GM19463 (cell line): Measurements from ENCODE around the gene IL36G.
"Not testable (repeated sequence)": the region's sequence is repeated elsewhere in the genome, so short reads cannot be mapped to it uniquely, and the experiment has no call there.

ENCODE experiments used
- ATAC-seq: cut with Tn5 transposase; IDR thresholded peaks from one replicate; pipeline ENCODE4 v1.9.1; 2021; ENCODE audit warnings: mild to moderate bottlenecking, moderate library complexity; ENCODE audit not compliant: unreplicated experiment

IL36G gene

DNA sequence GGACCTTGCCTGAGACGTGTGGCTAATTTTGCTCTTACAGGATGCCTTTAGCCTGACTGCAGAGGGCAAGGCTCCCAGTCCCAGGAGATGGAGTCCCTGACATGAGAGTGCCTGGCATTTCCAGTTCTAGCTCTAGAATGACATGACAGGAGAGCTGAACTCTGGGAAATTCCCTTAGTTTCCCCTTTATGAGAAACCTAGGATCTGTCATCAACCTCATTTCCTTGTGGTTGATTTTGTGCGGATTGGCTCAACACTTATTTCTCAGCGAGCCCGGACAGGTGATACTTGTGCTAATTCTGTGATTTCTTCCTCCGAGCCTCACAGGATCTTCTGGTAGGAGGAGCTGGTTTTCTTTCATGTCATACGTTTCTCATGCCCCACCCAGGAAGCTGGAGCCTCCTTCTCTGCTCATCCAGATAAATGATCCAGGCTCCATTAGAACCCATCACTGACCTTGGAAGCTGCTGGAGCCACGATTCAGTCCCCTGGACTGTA, at the start of gene IL36G:
IL36G (plus strand) TSS at position 448 of the 498 bp plus-strand sequence. CDS start 633 bp downstream, outside the sequence.
- ATAC-seq = no peak

DNA sequence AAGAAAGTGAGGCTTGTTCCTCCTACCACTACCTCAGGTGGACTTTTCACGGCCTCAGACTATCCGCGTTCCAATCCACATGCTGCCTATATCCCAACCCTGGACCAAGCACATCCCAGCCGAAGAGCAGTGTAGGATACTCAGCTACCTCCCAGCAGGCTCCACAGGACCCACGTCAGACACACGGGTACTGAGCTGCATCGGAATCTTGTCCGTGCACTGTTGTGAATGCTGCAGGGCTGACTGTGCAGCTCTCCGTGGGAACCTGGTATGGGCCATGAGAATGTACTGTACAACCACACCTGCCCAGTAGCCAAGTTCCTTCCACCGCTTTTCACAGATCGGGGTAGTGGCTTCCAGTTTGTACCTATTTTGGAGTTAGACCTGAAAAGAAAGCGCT, 44.5 kb upstream of the IL36G start:
- ATAC-seq = no peak

DNA sequence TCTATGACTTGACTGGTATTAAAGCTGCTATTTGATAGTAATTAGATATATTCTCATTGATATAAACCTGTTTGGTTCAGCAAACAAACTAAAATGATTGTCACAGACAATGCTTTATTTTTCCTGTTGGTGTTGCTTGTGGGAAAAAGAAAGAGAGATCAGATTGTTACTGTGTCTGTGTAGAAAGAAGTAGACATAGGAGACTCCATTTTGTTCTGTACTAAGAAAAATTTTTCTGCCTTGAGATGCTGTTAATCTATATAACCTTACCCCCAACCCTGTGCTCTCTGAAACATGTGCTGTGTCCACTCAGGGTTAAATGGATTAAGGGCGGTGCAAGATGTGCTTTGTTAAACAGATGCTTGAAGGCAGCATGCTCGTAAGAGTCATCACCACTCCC, 43.7 kb upstream of the IL36G start:
- ATAC-seq = not testable (repeated sequence)

DNA sequence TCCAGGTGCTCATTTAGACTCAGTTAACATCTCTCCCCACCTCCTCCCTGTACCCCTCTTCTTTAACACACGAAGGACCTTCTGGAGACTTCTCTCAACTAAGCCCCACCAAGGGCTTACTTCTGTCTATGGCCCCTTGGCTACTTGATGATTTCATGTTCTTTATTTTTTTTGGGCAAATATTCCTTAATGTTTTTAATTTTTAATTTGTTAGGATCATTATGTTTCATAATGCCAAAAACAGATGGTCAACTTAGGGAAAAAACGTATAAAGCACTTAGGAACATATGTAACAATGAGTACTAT, 40.9 kb upstream of the IL36G start:
- ATAC-seq = no peak

DNA sequence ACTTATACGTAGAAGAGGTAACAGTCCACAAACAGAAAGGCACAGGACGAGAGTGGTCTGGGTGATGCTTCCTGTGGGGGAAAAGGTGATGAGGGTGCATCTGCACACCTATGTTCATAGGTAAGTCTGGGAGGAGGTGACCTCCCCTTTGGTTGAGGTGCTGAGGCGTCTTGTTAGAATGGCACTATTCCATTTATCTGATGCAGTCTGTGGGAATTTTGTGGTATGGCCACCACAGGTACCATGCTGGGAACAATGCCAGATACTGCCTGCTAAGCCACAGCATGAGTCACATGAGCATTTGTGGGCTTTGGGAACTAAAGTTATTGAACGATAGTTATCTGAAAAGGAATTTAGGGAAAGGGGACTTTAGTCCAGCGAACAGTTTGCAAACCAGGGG, 38.9 kb upstream of the IL36G start:
- ATAC-seq = no peak

DNA sequence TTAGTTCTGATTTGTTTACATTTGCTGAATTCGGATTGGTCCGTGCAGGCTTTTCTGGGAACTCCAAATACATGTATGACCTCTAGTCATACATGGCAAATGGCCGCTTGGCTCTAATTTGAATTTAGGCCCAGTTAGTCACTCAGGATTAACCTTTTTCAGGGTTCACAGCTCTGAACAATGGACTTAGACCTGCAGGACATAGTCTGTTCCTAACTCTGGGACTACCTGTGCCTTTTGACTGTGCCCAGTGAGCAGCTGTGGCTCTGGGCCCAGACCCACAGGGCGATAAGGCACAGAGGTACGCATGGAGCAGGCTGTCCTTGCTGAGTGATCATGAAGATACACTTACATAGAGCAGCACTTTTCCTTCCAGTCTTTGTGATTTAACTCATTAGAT, 38.4 kb upstream of the IL36G start:
- no peak for ATAC-seq

DNA sequence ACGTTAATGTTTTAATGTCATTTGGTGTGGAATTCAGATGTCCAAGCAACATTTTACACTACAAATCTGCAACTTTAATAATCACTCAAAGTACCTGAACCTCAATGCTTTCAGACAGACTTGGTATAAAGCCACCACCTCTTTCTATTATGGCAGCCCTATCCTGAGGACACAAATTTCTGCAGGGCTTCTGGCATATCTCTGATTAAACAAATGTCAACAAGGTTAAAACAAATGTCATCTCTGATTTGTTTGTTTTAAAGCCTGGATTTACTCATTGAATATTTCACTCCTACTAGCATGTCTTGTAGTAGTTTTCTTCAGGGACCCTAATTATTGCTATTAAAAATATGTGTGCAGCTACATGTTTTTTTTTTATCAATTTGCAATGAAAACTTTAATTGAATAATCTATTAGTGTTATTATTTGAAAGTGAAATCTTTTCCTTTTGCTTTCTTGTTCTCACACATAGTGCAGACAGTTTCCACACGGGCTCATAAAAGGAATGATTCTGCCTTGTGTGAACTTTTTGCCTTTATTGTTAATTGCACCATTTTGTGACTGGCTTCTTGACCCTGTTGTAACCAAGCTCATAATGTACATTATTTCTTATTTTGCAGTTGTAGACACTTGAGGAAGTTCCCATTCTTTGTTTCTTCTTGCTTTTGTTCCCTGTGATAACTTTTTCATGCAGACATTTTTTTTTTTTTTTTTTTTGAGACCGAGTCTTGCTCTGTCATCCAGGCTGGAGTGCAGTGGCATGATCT, 36.8 kb upstream of the IL36G start:
- no peak for ATAC-seq

DNA sequence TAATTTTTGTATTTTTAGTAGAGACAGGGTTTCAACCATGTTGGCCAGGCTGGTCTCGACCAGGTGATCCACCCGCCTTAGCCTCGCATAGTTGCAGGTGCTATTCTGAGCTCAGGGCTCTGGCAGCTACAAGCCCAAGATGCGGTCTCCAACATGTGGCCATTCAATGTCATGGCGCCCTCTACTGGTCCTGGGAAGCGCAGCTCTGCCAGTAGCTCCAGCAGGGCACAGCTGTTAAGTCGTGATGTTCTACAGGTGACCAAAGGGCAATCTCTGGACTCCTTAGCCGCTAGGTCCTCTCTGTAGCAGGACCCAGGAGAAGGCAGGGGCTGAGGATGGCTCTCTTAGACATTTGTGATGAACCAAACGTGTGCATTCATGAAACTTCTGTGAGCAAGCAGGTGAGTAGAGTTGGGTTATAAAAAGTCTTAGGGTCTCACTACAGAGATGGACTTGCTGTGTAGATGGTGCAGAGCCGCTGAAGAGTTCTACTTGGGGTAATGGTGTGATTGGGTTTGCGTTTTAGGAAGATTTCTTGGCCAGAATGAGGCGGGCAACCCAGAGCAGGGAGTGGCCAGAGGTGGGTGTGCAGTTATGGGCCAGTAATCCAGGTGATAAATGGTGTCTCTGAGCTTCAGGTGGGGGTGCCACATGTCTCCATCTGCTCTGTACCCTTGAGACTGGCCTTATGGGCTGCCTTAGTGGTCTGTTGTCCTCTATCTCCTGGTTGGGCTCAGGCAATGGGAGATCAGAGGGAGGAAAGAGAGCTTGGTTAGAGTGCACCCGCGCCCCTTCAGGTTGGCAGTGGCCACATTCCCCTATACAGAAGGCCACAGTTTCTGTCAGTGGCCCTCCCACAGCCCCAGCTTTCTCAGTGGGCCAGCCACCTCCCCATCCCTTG, 35.8 kb upstream of the IL36G start:
- peak; percentile 76 for ATAC-seq

DNA sequence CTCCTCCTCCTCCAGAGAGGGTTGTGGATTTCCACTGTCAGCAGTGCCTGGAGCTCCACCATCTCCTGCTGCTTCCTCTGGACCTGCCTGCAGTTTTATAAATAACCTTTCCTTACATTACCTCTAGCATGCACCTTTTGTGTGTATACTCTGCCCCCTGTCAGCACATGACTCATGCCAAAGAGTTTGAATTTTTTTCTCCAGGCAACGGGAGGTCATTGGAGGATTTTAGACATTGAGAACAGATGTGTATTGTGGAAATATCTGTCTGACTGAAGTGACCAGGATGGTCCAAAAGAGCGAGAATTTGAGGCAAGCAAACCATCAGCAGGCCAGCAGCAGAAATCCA, 35.2 kb upstream of the IL36G start:
- no peak for ATAC-seq

DNA sequence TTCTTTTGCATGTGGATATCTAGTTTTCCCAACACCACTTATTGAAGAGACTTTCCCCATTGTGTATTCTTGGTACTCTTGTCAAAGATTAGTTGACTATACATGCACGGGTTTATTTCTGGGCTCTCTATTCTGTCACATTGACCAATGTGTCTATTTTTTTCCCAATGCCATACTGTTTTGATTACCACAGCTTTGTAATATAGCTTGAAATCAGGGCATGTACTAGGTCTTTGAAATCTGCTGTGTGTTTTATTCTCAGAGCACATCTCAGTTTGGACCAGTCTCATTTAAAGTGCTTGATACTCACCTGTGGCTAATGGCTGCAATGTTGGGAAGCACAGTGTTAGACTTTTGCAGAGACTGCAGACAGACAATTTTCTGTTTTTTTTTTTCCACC, 32.8 kb upstream of the IL36G start:
- ATAC-seq = no peak

DNA sequence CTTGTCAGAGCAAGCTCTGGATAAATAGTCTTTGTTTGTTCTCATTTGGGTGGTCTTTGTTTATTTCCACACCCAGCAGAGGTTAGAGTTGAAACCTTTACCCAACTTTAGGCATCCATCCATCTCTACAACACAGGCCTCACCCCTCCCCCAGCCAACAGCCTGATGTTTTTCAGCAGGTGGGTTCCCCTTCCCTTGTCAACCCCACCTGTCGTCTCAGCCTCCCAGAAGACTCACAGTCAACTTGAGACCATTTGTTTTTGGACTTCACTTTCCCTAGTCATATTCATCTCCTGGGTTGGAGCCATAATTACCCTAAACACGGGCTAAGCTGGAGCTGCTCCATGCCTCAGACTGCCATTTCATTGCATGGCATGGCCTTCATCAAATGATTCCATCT, 31.7 kb upstream of the IL36G start:
- ATAC-seq = no peak

DNA sequence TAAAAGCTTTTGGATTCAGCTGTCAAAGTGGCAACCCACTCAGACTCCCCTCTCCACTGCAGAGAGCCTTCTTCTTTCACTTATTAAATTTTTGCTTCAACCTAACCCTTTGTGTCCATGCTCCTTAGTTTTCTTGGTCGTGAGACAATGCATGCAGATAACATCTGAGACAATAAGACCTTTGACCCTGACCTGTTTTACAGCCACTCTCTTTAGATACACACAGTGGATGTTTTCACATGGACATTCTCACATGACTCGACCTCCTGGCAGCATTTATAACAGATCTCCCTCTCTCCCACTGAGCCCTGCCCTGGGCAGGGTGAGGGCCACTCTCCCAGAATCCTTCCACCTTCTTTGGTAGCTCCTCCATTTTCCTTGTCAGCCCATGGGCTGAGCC, 30.4 kb upstream of the IL36G start:
- ATAC-seq = no peak

DNA sequence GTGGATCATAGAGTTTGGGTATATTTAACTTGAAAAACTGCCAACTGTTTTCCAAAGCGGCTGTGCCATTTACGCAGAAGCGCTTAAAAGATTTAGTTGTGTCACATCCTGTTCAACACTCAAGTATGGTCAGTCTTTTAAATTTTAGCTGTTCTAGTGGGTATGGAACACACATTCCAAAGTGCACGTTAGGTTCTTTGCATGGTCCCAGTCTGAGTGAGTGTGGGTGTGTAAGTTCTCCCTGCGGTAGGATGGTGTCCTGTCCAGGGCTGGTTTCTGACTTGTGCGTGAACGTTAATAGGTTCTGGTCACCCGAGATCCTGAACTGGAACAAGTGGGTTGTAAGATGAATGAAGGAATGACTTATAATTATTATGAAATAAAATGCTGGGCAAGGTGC, 28.4 kb upstream of the IL36G start:
- ATAC-seq = no peak

DNA sequence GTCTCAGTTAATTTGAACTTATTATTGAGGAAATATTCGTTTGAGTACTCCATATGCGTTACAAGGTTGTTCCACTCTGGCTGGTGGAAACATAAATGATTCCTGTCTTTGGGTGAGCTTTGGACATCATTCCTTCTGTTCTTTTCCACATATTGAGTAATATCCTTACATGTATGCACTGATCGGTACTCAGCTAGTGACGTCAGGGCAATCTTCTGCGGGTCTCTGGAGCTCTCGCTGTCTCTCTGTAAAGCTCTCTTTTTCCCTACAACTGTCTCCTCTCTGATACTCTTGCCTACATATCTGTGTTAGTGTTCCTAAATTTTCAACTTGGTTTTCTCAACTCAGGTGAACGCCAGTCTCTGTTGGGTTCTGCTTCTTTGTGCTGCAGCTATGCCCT, 23.4 kb upstream of the IL36G start:
- no peak for ATAC-seq

DNA sequence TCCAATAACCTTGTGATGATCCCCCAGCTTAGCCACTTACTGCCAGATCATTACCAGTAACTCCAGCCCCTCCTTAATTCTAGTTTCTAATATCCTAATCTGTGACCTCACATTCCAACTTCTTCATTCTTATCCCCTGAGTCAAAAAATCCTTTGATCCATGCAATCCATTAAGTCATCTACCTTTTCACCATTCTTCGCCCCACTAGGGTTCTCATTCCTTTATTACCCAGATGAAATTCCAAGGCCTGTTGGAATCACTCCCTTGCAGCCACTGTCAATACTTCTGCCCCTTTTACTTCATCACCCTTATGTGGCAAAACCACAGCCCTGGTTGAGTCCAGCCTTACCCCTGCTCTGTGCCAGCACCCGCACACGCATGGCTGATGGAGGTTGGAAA, 20.3 kb upstream of the IL36G start:
- no peak for ATAC-seq

DNA sequence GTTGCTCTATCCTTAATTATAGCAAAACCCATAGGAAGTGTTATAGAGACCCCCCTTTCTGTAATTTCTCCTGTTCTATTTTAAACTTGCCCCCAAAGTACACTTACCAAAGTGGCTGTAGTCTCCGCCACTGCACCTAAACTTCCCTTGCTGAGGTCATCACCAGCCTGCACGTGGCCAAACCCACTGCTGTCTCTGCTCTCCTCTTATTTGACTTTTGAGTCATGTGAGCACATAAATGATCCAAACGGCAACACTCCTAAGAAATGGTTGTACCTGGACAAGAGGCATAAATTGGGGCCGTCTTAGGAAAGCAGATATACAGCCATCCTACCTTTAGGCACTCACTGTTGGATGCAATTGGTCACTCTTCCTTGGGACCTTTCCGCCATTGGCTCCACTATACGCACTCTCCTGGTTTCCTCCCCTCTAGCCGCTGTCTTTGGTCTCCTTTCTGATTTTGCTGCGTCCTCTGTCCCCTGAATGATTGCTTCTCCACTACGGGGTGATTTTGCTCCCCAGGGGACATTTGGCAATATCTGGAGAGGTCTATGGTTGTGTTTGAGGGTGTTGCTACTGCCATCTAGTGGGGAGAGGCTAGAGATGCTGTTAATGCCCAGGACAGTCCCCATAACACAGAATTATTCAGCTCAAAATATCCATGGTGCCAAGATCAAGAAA, 19.2 kb upstream of the IL36G start:
- no peak for ATAC-seq

DNA sequence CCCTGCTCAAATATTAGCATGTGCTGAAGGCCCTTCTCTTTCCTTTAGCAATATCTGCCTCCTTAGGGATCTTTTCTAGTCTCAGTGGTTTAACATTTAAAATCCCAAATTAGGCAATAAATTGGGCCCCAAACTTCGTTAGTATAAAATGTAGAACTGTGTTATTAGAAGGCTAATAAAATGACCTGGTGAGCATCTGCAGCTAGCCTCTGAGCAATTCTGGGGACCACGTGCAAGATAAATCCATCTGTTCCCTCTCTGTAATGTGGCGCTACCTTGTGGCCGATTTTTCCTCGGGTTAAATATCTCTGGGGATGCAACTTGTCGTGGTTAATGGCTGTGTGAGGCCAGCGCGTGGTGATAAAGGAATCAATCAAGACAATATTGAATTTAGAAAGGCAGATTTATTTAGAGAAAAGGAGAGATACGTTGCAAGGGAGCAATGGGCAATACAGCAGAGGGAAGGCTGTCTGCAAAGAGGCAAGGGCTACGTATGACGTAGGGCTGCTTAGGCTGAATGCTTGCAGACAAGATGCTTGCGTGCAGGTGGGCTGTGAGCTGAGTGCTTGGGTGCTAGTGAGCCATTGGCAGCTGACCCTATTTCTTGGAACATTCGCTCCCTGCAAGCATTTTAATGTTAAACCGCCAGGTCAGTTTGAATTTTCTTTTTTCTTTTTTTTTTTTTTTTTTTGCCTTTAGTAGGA, 18.5 kb upstream of the IL36G start:
- no peak for ATAC-seq

DNA sequence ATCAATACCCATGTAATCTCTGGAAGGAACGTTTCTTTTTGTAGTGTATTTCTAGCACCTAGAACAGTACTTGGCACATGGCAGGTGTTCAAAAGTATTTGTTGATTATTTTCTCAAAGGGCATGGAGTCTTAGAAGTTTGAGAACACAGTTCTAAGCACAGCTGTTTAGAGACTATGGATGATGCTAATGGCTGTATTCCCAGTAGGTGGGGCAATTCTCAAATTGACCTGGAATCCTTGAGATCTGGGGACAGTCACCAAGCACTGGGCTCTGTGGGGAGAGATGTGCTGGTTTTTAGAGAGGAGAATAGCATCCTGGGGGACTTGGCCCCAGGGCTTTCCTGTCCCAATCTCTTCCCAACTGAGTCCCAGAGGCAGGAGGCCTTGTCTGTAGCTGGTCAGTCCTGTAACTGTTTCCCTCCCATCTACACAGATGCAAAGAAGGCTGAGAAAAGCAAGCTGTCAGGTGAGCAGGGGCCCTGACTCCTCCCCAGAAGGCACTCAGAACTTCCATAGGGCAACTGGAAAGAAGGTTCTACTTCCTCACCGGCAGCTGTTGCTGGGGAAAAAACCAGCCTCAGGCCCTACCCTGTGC, 17.5 kb upstream of the IL36G start:
- no peak for ATAC-seq

DNA sequence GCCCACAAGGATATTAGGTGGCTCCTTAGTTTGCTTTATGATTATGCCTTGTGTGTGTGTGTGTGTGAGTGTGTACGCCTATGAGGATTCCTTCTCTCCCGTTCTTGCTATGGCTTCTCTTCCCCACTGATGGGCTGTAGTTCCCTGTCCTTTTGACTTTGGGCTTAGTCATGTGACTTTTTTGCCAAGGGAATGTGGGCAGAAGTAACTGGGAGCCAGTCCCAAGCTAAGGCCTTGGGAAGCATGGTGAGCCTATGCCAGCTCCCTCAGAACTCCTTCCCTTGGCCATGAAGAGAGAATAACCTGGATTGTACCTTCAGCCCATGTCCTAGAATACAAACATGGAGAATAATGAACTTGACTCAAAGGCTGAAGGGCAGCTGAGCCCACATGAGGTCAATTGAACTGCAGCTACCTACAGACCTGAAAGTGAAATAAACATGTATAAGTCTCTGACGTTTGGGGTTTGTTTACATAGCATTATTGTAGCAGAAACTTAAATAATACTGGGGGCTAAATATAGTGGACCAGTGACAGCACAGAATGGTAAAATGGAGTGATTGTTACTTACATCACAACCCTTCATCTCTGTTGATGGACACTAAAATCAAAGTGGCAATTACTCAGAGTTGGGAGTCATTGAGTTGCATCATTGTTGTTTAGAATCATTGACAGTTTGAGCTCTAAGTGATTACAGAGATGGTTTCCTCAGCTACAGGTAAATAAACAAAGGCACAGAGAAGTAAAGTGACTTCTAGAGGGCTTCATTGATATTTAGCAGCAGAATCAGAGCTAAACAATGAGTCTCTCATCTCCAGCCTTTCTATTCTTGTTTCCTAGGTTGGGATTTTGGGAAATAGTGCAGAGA, 15.3 kb upstream of the IL36G start:
- ATAC-seq = no peak

DNA sequence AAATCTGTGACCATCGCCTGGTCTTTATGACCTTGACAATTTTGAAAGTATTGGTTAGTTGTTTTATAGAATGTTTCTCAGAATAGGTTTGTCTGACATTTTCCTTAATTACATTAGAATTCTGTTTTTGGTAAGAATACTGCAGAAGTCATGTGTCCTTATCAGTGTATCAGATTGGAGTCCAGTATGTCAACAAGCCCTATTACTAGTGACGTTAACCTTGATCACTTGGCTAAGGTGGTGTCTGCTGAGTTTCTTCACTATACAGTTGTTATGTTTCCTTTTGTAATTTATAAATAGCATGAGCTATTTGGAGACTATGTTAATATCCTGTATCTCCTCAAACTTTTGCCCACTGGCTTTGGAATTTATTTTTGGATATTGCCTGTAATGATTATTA, 10.8 kb upstream of the IL36G start:
- ATAC-seq = no peak
